NB4 (cell line): Measurements from ENCODE around the gene RSRC1.
"Not testable (repeated sequence)": the region's sequence is repeated elsewhere in the genome, so short reads cannot be mapped to it uniquely, and the experiment has no call there.

Experiments
- DNase-seq: peaks from one replicate; pipeline ENCODE4 v3.0.0; 2010; ENCODE audit warnings: low read depth
- H3K4me3 ChIP-seq: one replicate; pipeline ENCODE4 v1.5.1; 2011; ENCODE audit warnings: mild to moderate bottlenecking, low read depth, low read length, moderate library complexity
- MYC ChIP-seq: IDR thresholded peaks from 2 replicates; pipeline ENCODE4 v1.6.1; 2011; ENCODE audit warnings: low read depth, low read length
- POLR2A ChIP-seq: IDR thresholded peaks from 2 replicates; pipeline ENCODE4 v1.6.1; 2011; ENCODE audit warnings: mild to moderate bottlenecking; ENCODE audit not compliant: insufficient read length; ENCODE audit errors: extremely low read depth
- TF ChIP-seq, protein P1 (sequence below): IDR thresholded peaks from one replicate; pipeline ENCODE4 v1.5.1; 2012; ENCODE audit warnings: low read depth, low read length
- TF ChIP-seq, protein P2 (sequence below): IDR thresholded peaks from 2 replicates; pipeline ENCODE4 v1.6.1; 2011; ENCODE audit warnings: low read depth, low read length

Gene RSRC1

DNA sequence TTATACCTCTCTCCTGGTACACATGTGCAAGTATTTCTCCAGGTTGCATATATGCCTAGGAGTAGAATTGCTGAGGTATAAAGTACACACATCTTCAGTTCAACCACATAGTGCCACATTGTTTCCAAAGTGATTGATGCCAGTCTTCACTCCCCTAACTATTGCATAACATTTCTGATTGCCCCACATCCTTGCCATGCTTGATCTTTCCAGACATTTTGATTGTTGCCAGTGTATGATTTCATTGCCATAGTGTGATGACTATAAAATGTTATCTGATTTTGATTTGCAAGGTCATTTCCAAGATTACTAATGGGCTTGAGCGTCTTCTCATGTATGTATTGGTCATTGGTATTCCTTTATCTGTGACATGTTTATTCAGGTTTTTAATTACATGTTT is 400.0 kb downstream of the RSRC1 start:
- TF ChIP-seq POLR2A (no peak), MYC (no peak)
- TF ChIP-seq, protein P1, sequence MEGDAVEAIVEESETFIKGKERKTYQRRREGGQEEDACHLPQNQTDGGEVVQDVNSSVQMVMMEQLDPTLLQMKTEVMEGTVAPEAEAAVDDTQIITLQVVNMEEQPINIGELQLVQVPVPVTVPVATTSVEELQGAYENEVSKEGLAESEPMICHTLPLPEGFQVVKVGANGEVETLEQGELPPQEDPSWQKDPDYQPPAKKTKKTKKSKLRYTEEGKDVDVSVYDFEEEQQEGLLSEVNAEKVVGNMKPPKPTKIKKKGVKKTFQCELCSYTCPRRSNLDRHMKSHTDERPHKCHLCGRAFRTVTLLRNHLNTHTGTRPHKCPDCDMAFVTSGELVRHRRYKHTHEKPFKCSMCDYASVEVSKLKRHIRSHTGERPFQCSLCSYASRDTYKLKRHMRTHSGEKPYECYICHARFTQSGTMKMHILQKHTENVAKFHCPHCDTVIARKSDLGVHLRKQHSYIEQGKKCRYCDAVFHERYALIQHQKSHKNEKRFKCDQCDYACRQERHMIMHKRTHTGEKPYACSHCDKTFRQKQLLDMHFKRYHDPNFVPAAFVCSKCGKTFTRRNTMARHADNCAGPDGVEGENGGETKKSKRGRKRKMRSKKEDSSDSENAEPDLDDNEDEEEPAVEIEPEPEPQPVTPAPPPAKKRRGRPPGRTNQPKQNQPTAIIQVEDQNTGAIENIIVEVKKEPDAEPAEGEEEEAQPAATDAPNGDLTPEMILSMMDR: no peak
- TF ChIP-seq, protein P2, sequence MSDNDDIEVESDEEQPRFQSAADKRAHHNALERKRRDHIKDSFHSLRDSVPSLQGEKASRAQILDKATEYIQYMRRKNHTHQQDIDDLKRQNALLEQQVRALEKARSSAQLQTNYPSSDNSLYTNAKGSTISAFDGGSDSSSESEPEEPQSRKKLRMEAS: no peak
- H3K4me3 ChIP-seq: no peak overlapping the region
- DNase-seq: peak; percentile 7

DNA sequence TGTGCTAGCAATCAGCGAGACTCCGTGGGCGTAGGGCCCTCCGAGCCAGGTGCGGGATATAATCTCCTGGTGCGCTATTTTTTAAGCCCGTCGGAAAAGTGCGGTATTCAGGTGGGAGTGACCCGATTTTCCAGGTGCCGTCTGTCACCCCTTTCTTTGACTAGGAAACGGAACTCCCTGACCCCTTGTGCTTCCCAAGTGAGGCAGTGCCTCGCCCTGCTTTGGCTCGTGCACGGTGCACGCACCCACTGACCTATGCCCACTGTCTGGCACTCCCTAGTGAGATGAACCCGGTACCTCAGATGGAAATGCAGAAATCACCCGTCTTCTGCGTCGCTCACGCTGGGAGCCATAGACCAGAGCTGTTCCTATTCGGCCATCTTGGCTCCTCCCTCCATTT is 406.8 kb downstream of the RSRC1 start:
- DNase-seq, H3K4me3 ChIP-seq: not testable (repeated sequence)

DNA sequence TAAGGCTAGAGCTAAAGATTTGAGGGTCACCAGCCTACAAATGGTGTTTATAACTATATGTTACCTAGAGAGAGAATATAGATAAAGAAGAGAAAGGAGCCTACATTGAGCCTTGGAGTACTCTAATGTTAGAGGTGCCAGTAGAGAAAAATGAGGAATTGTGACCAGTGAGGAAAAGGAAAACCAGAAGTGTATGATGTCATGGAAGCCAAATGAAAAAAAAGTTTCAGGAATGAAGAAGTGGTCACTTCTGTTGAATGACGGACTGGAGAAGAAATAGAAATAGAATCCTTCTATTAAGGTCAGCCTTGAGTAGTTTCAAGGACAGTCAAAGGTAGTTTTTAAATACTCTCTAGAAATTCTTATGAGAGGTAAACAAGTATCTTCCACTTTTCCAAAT is 409.9 kb downstream of the RSRC1 start:
- no peak overlapping the region for H3K4me3 ChIP-seq
- TF ChIP-seq MYC: no peak
- no peak for TF ChIP-seq POLR2A
- TF ChIP-seq, protein P1: no peak
- TF ChIP-seq, protein P2: no peak
- DNase-seq: no peak

DNA sequence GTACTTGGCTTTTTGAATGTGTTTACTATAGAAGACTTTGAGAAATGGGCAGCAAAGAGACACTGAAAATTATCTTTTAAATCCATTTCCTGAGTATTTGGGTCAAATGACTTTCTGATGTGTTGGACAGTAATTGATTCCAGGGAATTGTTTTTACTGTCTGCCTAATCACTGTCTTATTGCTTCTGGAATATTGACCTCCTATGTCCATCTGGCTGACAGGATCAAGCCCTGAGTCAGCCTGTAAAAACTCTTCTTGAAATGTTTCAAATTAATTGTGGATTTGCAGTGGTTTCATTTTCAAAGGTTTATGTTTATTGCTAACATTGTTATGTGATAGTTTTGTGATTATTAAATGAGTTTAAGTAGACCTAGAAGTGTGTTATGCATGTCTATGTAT is 410.5 kb downstream of the RSRC1 start:
- DNase-seq: no peak
- TF ChIP-seq POLR2A: no peak
- TF ChIP-seq, protein P2: no peak
- TF ChIP-seq, protein P1: no peak
- no peak for TF ChIP-seq MYC
- no peak overlapping the region for H3K4me3 ChIP-seq

DNA sequence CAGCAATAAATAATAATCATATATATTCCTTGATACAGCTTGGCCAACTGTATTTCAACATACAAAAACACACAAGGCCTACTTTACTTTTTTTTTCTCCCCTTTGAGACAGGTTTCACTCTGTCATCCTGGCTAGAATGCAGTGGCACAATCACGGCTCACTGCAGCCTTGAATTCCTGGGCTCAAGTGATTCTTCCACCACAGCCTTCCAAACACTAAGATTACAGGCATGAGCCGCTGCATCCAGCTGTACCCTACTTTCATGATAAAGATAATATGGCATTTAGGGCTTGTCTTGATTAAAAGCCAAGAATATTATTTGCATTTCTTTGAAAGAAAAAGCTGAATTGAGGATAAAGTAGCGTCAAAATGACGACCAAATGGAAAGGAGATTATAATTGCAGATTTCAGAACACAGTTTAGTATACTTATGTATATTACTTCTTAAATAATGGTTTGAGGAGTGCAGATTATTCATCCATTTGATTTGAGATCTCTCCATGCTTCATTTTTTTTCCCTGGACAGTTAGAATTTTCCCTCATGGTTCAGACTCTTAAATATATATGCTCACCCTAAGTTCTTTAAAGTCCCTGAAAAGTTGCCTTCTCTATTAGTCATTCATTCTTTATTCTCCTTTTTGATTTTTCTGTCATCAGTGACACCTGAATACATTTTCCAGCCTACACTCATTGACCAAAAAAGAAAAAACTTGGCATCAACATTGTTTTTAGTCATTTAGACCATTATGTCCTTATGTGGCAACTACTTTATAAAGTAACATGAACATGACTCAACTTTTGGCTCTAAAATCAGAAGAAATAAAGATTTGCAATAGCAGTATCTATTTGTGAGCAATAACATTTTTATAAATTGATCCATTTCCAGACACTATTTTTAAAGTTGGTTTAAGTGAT is 412.6 kb downstream of the RSRC1 start:
- H3K4me3 ChIP-seq: no peak overlapping the region
- DNase-seq: no peak
- TF ChIP-seq MYC (no peak), POLR2A (no peak)
- TF ChIP-seq, protein P1: no peak
- TF ChIP-seq, protein P2: no peak

DNA sequence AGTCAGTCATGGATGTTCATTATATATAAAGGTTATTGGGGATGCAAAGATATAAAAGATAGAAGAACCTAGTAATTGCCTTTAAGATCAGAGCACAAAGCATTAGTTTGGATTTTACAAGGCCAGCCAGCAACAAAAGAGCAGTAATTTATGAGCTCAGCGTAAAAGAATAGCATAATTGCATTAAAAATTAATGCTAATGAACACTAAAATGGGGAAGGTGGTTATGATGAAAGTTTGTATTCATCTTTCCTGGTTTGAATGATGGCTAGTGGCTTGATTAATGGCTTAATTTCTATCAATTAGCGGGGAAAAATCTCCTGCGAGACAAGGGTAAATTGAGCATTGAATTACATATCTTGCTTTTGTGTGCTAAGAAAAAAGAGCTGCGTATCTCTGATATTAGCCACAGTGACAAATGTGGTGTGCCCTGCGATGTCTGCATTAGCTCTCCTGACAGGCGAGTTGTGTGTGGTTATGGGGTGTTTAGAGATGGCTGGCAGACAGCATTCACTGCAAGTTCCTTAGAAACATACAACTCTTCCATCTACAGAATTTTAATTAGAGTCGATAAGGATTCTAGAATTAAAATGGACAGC is 418.3 kb downstream of the RSRC1 start:
- no peak for TF ChIP-seq MYC
- DNase-seq: no peak
- no peak overlapping the region for H3K4me3 ChIP-seq

DNA sequence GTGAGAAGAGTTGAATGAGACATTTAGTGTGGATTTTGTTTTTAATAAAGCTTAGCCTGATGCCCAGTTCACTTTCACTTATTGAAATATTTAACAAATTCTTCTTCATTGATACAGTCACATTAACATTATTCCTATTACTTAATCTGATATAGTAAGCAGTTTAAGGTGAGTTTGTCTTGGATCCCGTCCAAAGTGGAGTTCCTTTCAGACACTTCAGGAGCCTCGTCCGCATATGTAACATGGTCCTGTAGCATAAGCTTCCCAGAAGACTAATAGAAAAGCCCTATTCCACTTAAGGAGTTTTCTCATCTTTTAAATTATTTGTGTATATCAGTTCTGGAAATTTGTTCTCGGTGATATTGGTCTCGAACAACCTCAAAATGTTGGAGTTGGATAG is 421.4 kb downstream of the RSRC1 start:
- no peak for DNase-seq
- TF ChIP-seq, protein P1: no peak
- TF ChIP-seq, protein P2: no peak
- TF ChIP-seq MYC: no peak
- no peak for TF ChIP-seq POLR2A
- H3K4me3 ChIP-seq: no peak overlapping the region
